Skeletal muscle satellite cell (primary cell): ENCODE measurements around the gene ERCC6L2.

Experiments used
- H3K27me3 ChIP-seq: 2 replicates; pipeline ENCODE4 v1.7.0; 2013; ENCODE audit warnings: low read length; ENCODE audit not compliant: control insufficient read depth, insufficient read depth
- H3K36me3 ChIP-seq: 2 replicates; pipeline ENCODE4 v1.7.0; 2013; ENCODE audit warnings: mild to moderate bottlenecking, control low read depth, low read length; ENCODE audit not compliant: insufficient read depth
- H3K4me1 ChIP-seq: 2 replicates; pipeline ENCODE4 v1.7.0; 2013; ENCODE audit warnings: low read length; ENCODE audit not compliant: control insufficient read depth, insufficient read depth
- H3K4me2 ChIP-seq: 2 replicates; pipeline ENCODE4 v1.7.0; 2013; ENCODE audit warnings: mild to moderate bottlenecking, low read length
- H3K4me3 ChIP-seq: 2 replicates; pipeline ENCODE4 v1.7.0; 2013; ENCODE audit warnings: low read length
- H3K9ac ChIP-seq: 2 replicates; pipeline ENCODE4 v1.7.0; 2013; ENCODE audit warnings: mild to moderate bottlenecking, low read depth, low read length, moderate library complexity
- H3K9me3 ChIP-seq: replicated peaks from 2 replicates; pipeline ENCODE4 v1.7.0; 2013; ENCODE audit warnings: mild to moderate bottlenecking, control low read depth, low read length

Gene ERCC6L2

GRCh38 chr9:95963659-95964058 lies 88.2 kb downstream of the ERCC6L2 start:
- Histone ChIP-seq H3K36me3 (no peaks in the 10 kb centered on the region), H3K4me1 (no peaks in the 10 kb centered on the region), H3K9me3 (no peaks in the 10 kb centered on the region), H3K27me3 (no peaks in the 10 kb centered on the region), H3K4me3 (no peak overlapping the region), H3K9ac (no peak overlapping the region), H3K4me2 (no peak overlapping the region)

GRCh38 chr9:95966306-95966705 lies 90.8 kb downstream of the ERCC6L2 start:
- H3K9ac ChIP-seq = no peak overlapping the region
- H3K4me3 ChIP-seq = no peak overlapping the region
- H3K4me1 ChIP-seq = no peaks in the 10 kb centered on the region
- H3K4me2 ChIP-seq = no peak overlapping the region
- H3K9me3 ChIP-seq = no peaks in the 10 kb centered on the region
- no peaks in the 10 kb centered on the region for H3K36me3 ChIP-seq
- H3K27me3 ChIP-seq = no peaks in the 10 kb centered on the region

GRCh38 chr9:95970317-95970716 lies 94.8 kb downstream of the ERCC6L2 start:
- Histone ChIP-seq H3K9ac (no peak overlapping the region), H3K9me3 (no peaks in the 10 kb centered on the region), H3K4me2 (no peak overlapping the region), H3K4me3 (no peak overlapping the region), H3K36me3 (peaks cover 19% of the 10 kb centered on the region), H3K4me1 (no peaks in the 10 kb centered on the region), H3K27me3 (no peaks in the 10 kb centered on the region)

GRCh38 chr9:95971815-95972214 lies 96.3 kb downstream of the ERCC6L2 start:
- H3K9me3 ChIP-seq = no peaks in the 10 kb centered on the region
- H3K4me1 ChIP-seq = no peaks in the 10 kb centered on the region

GRCh38 chr9:95974389-95974788 lies 98.9 kb downstream of the ERCC6L2 start:
- peaks cover 19% of the 10 kb centered on the region for H3K36me3 ChIP-seq
- H3K4me1 ChIP-seq = no peaks in the 10 kb centered on the region
- no peak overlapping the region for H3K9ac ChIP-seq
- no peak overlapping the region for H3K4me2 ChIP-seq
- no peaks in the 10 kb centered on the region for H3K9me3 ChIP-seq
- H3K4me3 ChIP-seq = no peak overlapping the region
- no peaks in the 10 kb centered on the region for H3K27me3 ChIP-seq

More at GRCh38 chr9:95971815-95972214, 96.3 kb downstream of the ERCC6L2 start:
- H3K36me3 ChIP-seq = peaks cover 19% of the 10 kb centered on the region
- no peaks in the 10 kb centered on the region for H3K27me3 ChIP-seq
- H3K9ac ChIP-seq = no peak overlapping the region
- H3K4me3 ChIP-seq = no peak overlapping the region
- no peak overlapping the region for H3K4me2 ChIP-seq

- Histone ChIP-seq H3K4me2 (no peak overlapping the region), H3K27me3 (no peaks in the 10 kb centered on the region), H3K4me3 (no peak overlapping the region), H3K4me1 (peaks cover 25% of the 10 kb centered on the region), H3K36me3 (peaks cover 11% of the 10 kb centered on the region), H3K9me3 (no peaks in the 10 kb centered on the region), H3K9ac (no peak overlapping the region)
These were observed 101.9 kb downstream of the ERCC6L2 start for GRCh38 chr9:95977371-95977770.

GRCh38 chr9:95978106-95978505 lies 102.6 kb downstream of the ERCC6L2 start:
- no peaks in the 10 kb centered on the region for H3K9me3 ChIP-seq
- H3K9ac ChIP-seq = no peak overlapping the region
- H3K4me2 ChIP-seq = no peak overlapping the region
- H3K36me3 ChIP-seq = peaks cover 4% of the 10 kb centered on the region
- no peaks in the 10 kb centered on the region for H3K27me3 ChIP-seq
- no peak overlapping the region for H3K4me3 ChIP-seq
- peaks cover 26% of the 10 kb centered on the region for H3K4me1 ChIP-seq

GRCh38 chr9:95979446-95979845 lies 104.0 kb downstream of the ERCC6L2 start:
- Histone ChIP-seq H3K36me3 (peaks cover under 1% of the 10 kb centered on the region), H3K4me1 (peaks cover 26% of the 10 kb centered on the region), H3K9me3 (no peaks in the 10 kb centered on the region), H3K27me3 (no peaks in the 10 kb centered on the region), H3K4me3 (no peak overlapping the region), H3K9ac (no peak overlapping the region), H3K4me2 (no peak overlapping the region)

GRCh38 chr9:95980262-95981125 lies 105.0 kb downstream of the ERCC6L2 start:
- Histone ChIP-seq H3K9ac (peak overlapping the region; percentile 52), H3K36me3 (no peaks in the 10 kb centered on the region), H3K4me3 (no peak overlapping the region), H3K27me3 (no peaks in the 10 kb centered on the region), H3K4me1 (peaks cover 26% of the 10 kb centered on the region), H3K9me3 (no peaks in the 10 kb centered on the region), H3K4me2 (peak overlapping the region; percentile 45)

GRCh38 chr9:95981761-95982390 lies 106.4 kb downstream of the ERCC6L2 start:
- Histone ChIP-seq H3K27me3 (no peaks in the 10 kb centered on the region), H3K4me1 (peaks cover 26% of the 10 kb centered on the region), H3K4me2 (peak overlapping the region; percentile 45), H3K36me3 (no peaks in the 10 kb centered on the region), H3K4me3 (peak overlapping the region; percentile 20), H3K9me3 (no peaks in the 10 kb centered on the region), H3K9ac (peak overlapping the region; percentile 52)

GRCh38 chr9:95985440-95986055 lies 110.1 kb downstream of the ERCC6L2 start:
- Histone ChIP-seq H3K9me3 (no peaks in the 10 kb centered on the region), H3K36me3 (no peaks in the 10 kb centered on the region), H3K4me3 (no peak overlapping the region), H3K4me1 (peaks cover 35% of the 10 kb centered on the region), H3K27me3 (no peaks in the 10 kb centered on the region), H3K4me2 (no peak overlapping the region), H3K9ac (no peak overlapping the region)
